Adrenal gland (tissue), 12 donors: Measurements from ENCODE around the gene DPM2. TPM values are rescaled to one million over a fixed set of nuclear protein-coding genes. Genes with fewer than 3 reads are reported as not detected.

ENCODE experiments used
- DNase-seq, 7 donors: peaks; one replicate each; pipeline ENCODE4 v3.0.0-alpha.2; 2019 to 2020
- H3K27ac ChIP-seq, 5 donors: fragments of 200-600 bp; sonication (generic) in 4 of 5; 1 replicate in 3 of 5; 2 replicates in 2 of 5; pipeline versions ENCODE4 v1.5.1 to v1.8.0; 2016 to 2020; ENCODE audit warnings: mild to moderate bottlenecking in 1 of 5
- H3K27me3 ChIP-seq: fragments of 200-600 bp; 2 replicates; pipeline ENCODE4 v1.8.0; 2021
- H3K36me3 ChIP-seq, 2 donors: fragments of 200-600 bp; replicated peaks in 1 of 2; 1 replicate in 1 of 2; 2 replicates in 1 of 2; pipeline versions ENCODE4 v1.5.1 to v1.8.0; 2018 to 2022
- H3K4me1 ChIP-seq, 2 donors: fragments of 200-600 bp; replicated peaks in 1 of 2; 1 replicate in 1 of 2; 2 replicates in 1 of 2; pipeline versions ENCODE4 v1.5.1 to v1.8.0; 2018 to 2021
- H3K4me3 ChIP-seq, 4 donors: fragments of 200-600 bp; sonication (generic) in 3 of 4; one replicate each; pipeline ENCODE4 v1.5.1; 2016 to 2018
- H3K9me3 ChIP-seq, 3 donors: fragments of 200-600 bp; sonication (generic) in 1 of 3; replicated peaks in 1 of 3; 1 replicate in 2 of 3; 2 replicates in 1 of 3; pipeline versions ENCODE4 v1.5.1 to v1.8.0; 2016 to 2021
- CTCF ChIP-seq, 6 experiments: fragments of 450-650 bp in 4 of 6; fragments of 200-600 bp in 2 of 6; sonication (generic) in 1 of 6; IDR thresholded peaks; 1 replicate in 5 of 6; 2 replicates in 1 of 6; pipeline versions ENCODE4 v1.5.1 to v1.8.0; 2016 to 2021; ENCODE audit warnings: antibody characterized with exemption in 6 of 6, mild to moderate bottlenecking in 2 of 6, moderate library complexity in 1 of 6
- POLR2A ChIP-seq, 2 donors: fragments of 450-650 bp; IDR thresholded peaks; one replicate each; pipeline ENCODE4 v1.6.1; 2017; ENCODE audit warnings: antibody characterized with exemption in 2 of 2, mild to moderate bottlenecking in 2 of 2, moderate library complexity in 1 of 2
- WGBS, 4 donors: extraction: QIAGEN DNeasy Blood & Tissue Kit in 2 of 4; methylation state at CpG; one replicate each; pipeline versions ENCODE4 v1.1.5 to v1.1.7; 2013 to 2017; 5-methylcytosine and 5-hydroxymethylcytosine counted together
- intact Hi-C, 2 donors: fragments of 100-400 bp; cut with DNase I; formaldehyde crosslinking; loops; one replicate each; pipeline versions ENCODE4 v1.14.1 to v1.15.0; 2022 to 2023
- polyA plus RNA-seq, 3 donors: library from polyadenylated mRNA; stranded (reverse); fragments of 200-250 nt in 2 of 3; fragments of 350-450 nt in 1 of 3; fragmentation: Illumina TruSeq in 1 of 3; extraction: RNeasy Lipid Tissue Mini Kit (QIAGEN cat#74804) in 1 of 3; gene quantifications; one replicate each; pipeline ENCODE4 v1.2.3, GENCODE V29; 2013 to 2014
- total RNA-seq, 9 donors: library from RNA; depleted of rRNA in 4 of 9; stranded (reverse); fragments of >200 nt in 4 of 9; fragments of 120-200 nt in 1 of 9; fragmentation: NEBNext Ultra II Directional in 1 of 9; extraction: Animal tissue kit (Norgen Biotek cat#: 25700) in 1 of 9; gene quantifications; one replicate each; pipeline versions ENCODE4 v1.1.0 to v1.2.4, GENCODE V29; 2013 to 2023
- donor health status: healthy with polysubstance abuse.
- donor health status: Bipolar disorder and iron deficiency.
- donor health status: DM: yes; HTN: yes; CAD: no.
- donor health status: DM: no; HTN: no; CAD: no.
- donor health status: DM: no; HTN: no; CAD: no.
- donor health status: DM: yes; HTN: yes; CAD: no.

DPM2 gene
- total and polyA plus RNA-seq, 12 donors, result 18.4 to 46.8 (median 33.5) TPM

DNA sequence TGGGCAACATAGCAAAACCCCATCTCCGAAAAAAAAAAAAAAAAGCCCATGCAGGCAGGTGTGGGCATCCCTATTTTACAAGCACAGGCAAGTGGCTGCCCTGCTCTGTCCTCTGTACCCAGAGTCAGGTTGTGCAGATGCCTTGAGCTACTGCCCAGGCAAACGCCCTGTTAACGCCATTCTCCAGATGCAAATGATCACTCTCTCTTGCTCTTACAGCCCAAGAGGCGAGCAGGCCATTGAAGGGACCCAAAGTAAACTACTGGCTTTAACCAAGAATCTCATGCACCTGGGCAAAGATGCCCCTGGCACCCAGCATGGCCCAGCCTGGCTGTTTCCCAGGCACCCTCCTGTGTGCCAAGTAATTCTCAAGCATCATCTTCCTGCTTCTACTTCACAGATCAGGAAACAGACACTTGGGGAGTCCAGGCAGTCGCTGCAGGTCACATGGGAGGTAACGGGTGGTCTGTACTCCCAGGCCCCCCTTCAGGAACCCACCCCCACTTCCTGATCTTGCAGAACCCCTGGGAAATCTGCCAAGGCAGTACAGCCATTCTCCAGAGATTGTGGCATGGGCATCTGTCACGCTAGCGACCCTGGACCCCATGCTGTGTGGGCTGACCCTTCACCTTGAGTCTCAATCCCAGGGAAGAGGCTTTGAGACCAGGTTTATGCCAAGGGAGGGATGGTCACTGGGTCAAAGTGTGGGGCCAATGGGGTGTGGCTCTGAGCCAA, 28.9 kb upstream of the DPM2 start:
- Histone ChIP-seq H3K27ac (peak overlapping the region; percentile 35 to 95 (median 91)), H3K4me1 (peaks cover 89 to 100% of the 10 kb centered on the region in 2 donors), H3K36me3 (no peaks in the 10 kb centered on the region), H3K4me3 (no peak overlapping the region), H3K27me3 (no peaks in the 10 kb centered on the region), H3K9me3 (no peaks in the 10 kb centered on the region)
- TF ChIP-seq CTCF (IDR thresholded peaks at IDR 0.05) (no peak), POLR2A (IDR thresholded peaks at IDR 0.05) (no peak)
- intact Hi-C loops, result no loop called here
- peak in 2 of 7 donors; percentile 17 to 35 for DNase-seq
- 55 to 72% (median 66%) methylated on average over 3 to 8 of the region's 8 CpGs for WGBS, 4 donors

DNA sequence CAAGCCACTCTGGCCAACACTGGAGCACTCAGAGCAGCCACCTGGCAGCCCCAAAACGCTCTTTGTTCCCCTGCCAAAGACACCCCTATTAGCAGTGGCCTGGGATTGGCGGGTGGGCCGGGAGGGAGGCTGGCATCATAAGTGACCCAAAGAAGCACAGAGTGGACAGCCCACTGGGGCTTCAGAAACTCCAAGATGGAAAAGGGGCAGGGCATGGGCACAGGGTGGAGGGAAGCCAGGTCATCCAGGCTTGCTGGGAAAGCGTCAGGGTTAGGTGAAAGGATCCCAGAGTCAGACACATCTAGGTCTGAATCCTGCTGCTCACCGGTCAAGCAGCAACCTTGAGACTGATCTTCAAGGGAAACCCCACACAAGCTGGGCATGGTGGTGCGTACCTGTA, 28.3 kb upstream of the DPM2 start:
- TF ChIP-seq POLR2A (IDR thresholded peaks at IDR 0.05) (no peak), CTCF (IDR thresholded peaks at IDR 0.05) (no peak)
- Histone ChIP-seq H3K27me3 (no peaks in the 10 kb centered on the region), H3K27ac (peak overlapping the region; percentile 83 to 95 (median 91)), H3K4me3 (no peak overlapping the region), H3K9me3 (no peaks in the 10 kb centered on the region), H3K36me3 (no peaks in the 10 kb centered on the region), H3K4me1 (peaks cover 86 to 100% of the 10 kb centered on the region in 2 donors)
- 15 to 60% (median 30%) methylated on average over 1 to 6 of the region's 6 CpGs for WGBS, 4 donors
- DNase-seq, result peak in 3 of 7 donors; percentile 54 to 55 (median 55)
- intact Hi-C loops, result no loop called here

GRCh38 chr9:127963359-127964064, 25.9 kb upstream of the DPM2 start:
- 30 to 42% (median 36%) methylated on average over 11 to 19 of the region's 19 CpGs for WGBS, 4 donors
- H3K27me3 ChIP-seq, result no peaks in the 10 kb centered on the region
- no peaks in the 10 kb centered on the region for H3K9me3 ChIP-seq
- intact Hi-C loops, result no loop called here
- peaks cover 77 to 89% of the 10 kb centered on the region in 2 donors for H3K4me1 ChIP-seq
- peak; percentile 68 to 87 (median 86) for DNase-seq
- H3K36me3 ChIP-seq, result no peaks in the 10 kb centered on the region
- peak in 1 of 6 experiments; percentile 8 for TF ChIP-seq CTCF (IDR thresholded peaks at IDR 0.05)
- TF ChIP-seq POLR2A (IDR thresholded peaks at IDR 0.05), result no peak
- peak overlapping the region; percentile 57 to 95 (median 91) for H3K27ac ChIP-seq
- no peak overlapping the region for H3K4me3 ChIP-seq

GRCh38 chr9:127963041-127963358, 25.3 kb upstream of the DPM2 start:
- Histone ChIP-seq H3K4me3 (no peak overlapping the region), H3K27ac (peak overlapping the region; percentile 57 to 95 (median 91)), H3K36me3 (no peaks in the 10 kb centered on the region), H3K27me3 (no peaks in the 10 kb centered on the region), H3K9me3 (no peaks in the 10 kb centered on the region), H3K4me1 (peaks cover 71 to 83% of the 10 kb centered on the region in 2 donors)
- 23 to 53% (median 33%) methylated on average over 2 to 3 of the region's 3 CpGs for WGBS, 4 donors
- no peak for TF ChIP-seq CTCF (IDR thresholded peaks at IDR 0.05)
- no peak for TF ChIP-seq POLR2A (IDR thresholded peaks at IDR 0.05)
- DNase-seq, result peak in 5 of 7 donors; percentile 72 to 84 (median 77)
- intact Hi-C loops, result no loop called here
